SH-SY5Y (cell line): Measurements from ENCODE around the gene OR4S2.

ENCODE experiments used
- GATA2 ChIP-seq: IDR thresholded peaks from 2 replicates; pipeline ENCODE4 v1.6.1; 2011; ENCODE audit warnings: mild to moderate bottlenecking, low read depth, low read length
- GATA3 ChIP-seq: IDR thresholded peaks from 2 replicates; pipeline ENCODE4 v1.6.1; 2011; ENCODE audit warnings: low read depth, mild to moderate bottlenecking, low read length, moderate library complexity

DNA sequence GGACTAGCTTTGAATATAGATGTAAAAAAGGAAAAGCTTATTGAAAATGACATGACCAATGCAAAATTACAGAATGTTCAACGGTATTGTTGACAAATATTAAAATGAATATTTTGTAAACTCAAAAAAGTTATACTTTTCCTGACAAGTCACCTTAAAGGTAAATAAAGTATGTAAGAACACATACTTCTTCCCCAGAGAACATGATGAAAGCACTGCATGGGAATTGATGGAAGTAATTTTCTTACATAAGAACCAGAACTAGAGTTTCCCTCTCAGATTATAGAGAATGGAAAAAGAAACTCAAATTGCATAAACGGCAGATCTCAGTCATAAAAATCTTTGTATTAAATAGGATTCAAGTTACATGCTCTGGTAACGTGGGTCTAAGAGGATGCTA is 13.3 kb upstream of the OR4S2 start, which contains the start of gene OR4P4:
- TF ChIP-seq GATA2 (no peak), GATA3 (no peak)
